Measurements from ENCODE around the gene NPFFR2.
"Not testable (repeated sequence)": the region's sequence is repeated elsewhere in the genome, so short reads cannot be mapped to it uniquely, and the experiment has no call there.

- TF ChIP-seq CTCF, POLR2A (IDR thresholded peaks at IDR 0.05): not testable (repeated sequence)
Measured at GRCh38 chr4:72169285-72169684, 137.5 kb downstream of the NPFFR2 start.

Measured in Peyer's patch (tissue), 4 donors.